OCI-LY7 (cell line): ENCODE measurements around the gene PRSS33.

Experiments used
- CTCF ChIP-seq: fragments of 200-600 bp; sonication (generic); conservative IDR thresholded peaks from 2 replicates; pipeline ENCODE4 v1.5.1; 2014; ENCODE audit warnings: mild to moderate bottlenecking, antibody characterized with exemption, low read length, moderate library complexity, mixed read lengths
- EZH2phosphoT487 ChIP-seq: fragments of 200-600 bp; sonication (generic); IDR thresholded peaks from 2 replicates; pipeline ENCODE4 v1.6.1; 2018; ENCODE audit warnings: low read depth, borderline replicate concordance, mild to moderate bottlenecking, mixed run types, antibody characterized with exemption, low read length, moderate library complexity, mixed read lengths

GRCh38 chr16:2762711-2763110 lies 24.6 kb downstream of the PRSS33 start:
- no peak for TF ChIP-seq CTCF
- no peak for TF ChIP-seq EZH2phosphoT487
